Activated CD4-positive, alpha-beta memory T cell treated with anti-CD3 and anti-CD28 coated beads, Interleukin-2, amount 10 ng/mL, durations not matched to agents 7 days and 5 days (primary cell): Measurements from ENCODE around the gene NTN5. TPM values are rescaled to one million over a fixed set of nuclear protein-coding genes. Genes with fewer than 3 reads are reported as not detected.
"Not testable (repeated sequence)": the region's sequence is repeated elsewhere in the genome, so short reads cannot be mapped to it uniquely, and the experiment has no call there.

Source experiments
- CTCF ChIA-PET: fragments of 350-600 bp; sonication (Branson Sonifier 250); formaldehyde crosslinking; loops from one replicate; lab custom pipeline; 2021; ENCODE audit warnings: antibody characterized with exemption, inconsistent platforms; lab: Charles Lee
- POLR2A ChIA-PET: fragments of 350-600 bp; sonication (Branson Sonifier 250); formaldehyde crosslinking; loops from one replicate; lab custom pipeline; 2021; ENCODE audit warnings: antibody characterized with exemption; lab: Charles Lee
- DNase-seq: peaks from one replicate; pipeline ENCODE4 v3.0.0-alpha.2; 2020
- H3K27ac Mint-ChIP-seq: one replicate; pipeline ENCODE4 v1.8.0; 2021; ENCODE audit warnings: mild to moderate bottlenecking, mixed read lengths
- H3K27me3 Mint-ChIP-seq: one replicate; pipeline ENCODE4 v1.8.0; 2021; ENCODE audit warnings: mixed read lengths
- H3K36me3 Mint-ChIP-seq: one replicate; pipeline ENCODE4 v1.8.0; 2021; ENCODE audit warnings: low read depth, mixed read lengths
- H3K4me1 Mint-ChIP-seq: one replicate; pipeline ENCODE4 v1.8.0; 2021; ENCODE audit warnings: mixed read lengths
- H3K4me3 Mint-ChIP-seq: one replicate; pipeline ENCODE4 v1.8.0; 2021; ENCODE audit warnings: mild to moderate bottlenecking, mixed read lengths
- H3K9me3 Mint-ChIP-seq: one replicate; pipeline ENCODE4 v1.8.0; 2021; ENCODE audit warnings: mixed read lengths
- total RNA-seq, 2 experiments: library from RNA; stranded (reverse); gene quantifications; one replicate each; pipeline ENCODE4 v1.2.3, GENCODE V29; 2021

The NTN5 gene
- total RNA-seq, 2 experiments from 2014 or later: 0.68 to 1.1 TPM

- Mint-ChIP-seq H3K4me1 (no peaks in the 10 kb centered on the region), H3K4me3 (no peak overlapping the region), H3K27ac (no peak overlapping the region), H3K36me3 (no peaks in the 10 kb centered on the region), H3K27me3 (no peaks in the 10 kb centered on the region), H3K9me3 (no peaks in the 10 kb centered on the region)
- no peak for DNase-seq
- CTCF ChIA-PET: interaction anchor here (0.5 kb wide), 1 partner anchor 8 kb away, joined by 3 read pairs; no protein-coding TSS in a partner anchor
- POLR2A ChIA-PET: no interaction called here
These were observed 16.6 kb upstream of the NTN5 start for GRCh38 chr19:48689449-48689848.

DNA sequence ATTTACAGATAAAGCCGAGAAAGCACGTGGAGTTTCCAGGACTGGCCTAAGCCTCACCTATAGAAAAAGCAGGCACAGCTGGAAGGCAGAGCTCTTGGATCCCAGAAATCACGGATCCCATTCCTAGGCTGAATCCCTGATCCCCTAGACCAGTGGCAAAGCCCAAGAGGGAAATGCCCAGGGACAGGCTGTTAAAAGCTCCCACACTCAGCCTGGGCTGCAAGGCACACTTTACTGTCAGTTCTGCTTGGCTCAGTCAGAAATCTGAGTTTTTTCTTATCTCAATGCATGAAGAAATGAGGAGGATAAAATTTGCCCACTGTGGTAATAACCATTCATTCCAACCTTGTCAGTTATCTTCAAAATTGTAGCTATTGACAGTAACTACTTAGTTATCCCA lies 15.0 kb upstream of the NTN5 start:
- Mint-ChIP-seq H3K4me1 (no peaks in the 10 kb centered on the region), H3K27ac (no peak overlapping the region), H3K9me3 (no peaks in the 10 kb centered on the region), H3K27me3 (no peaks in the 10 kb centered on the region), H3K4me3 (no peak overlapping the region), H3K36me3 (no peaks in the 10 kb centered on the region)
- ChIA-PET POLR2A (interaction anchor here (1.0 kb wide), 1 partner anchor 9 kb away, joined by 3 read pairs; no protein-coding TSS in a partner anchor), CTCF (no interaction called here)
- DNase-seq: no peak

DNA sequence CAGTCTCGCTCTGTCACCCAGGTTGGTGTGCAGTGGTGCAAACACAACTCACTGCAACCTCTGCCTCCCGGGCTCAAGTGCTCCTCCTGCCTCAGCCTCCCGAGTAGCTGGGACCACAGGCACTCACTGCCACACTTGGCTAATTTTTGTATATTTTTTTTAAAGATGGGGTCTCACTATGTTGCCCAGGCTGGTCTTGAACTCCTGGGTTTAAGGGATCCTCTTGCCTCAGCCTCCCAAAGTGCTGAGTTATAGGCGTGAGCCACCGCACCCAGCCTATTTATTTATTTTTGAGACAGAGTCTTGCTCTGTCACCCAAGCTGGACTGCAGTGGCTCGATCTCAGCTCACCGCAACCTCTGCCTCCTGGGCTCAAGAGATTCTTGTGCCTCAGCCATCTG lies 13.8 kb upstream of the NTN5 start:
- H3K27me3 Mint-ChIP-seq, DNase-seq, H3K4me1 Mint-ChIP-seq, H3K36me3 Mint-ChIP-seq, H3K4me3 Mint-ChIP-seq, H3K27ac Mint-ChIP-seq, POLR2A ChIA-PET, H3K9me3 Mint-ChIP-seq: not testable (repeated sequence)
- CTCF ChIA-PET: interaction anchor here (0.7 to 1.2 kb wide), 2 partner anchors 101 to 215 kb away, joined by 3 read pairs; no protein-coding TSS in a partner anchor

GRCh38 chr19:48686088-48686487 lies 13.3 kb upstream of the NTN5 start:
- Mint-ChIP-seq H3K27me3 (no peaks in the 10 kb centered on the region), H3K9me3 (no peaks in the 10 kb centered on the region), H3K4me3 (no peak overlapping the region), H3K27ac (no peak overlapping the region), H3K36me3 (no peaks in the 10 kb centered on the region), H3K4me1 (no peaks in the 10 kb centered on the region)
- no peak for DNase-seq
- POLR2A ChIA-PET: no interaction called here
- CTCF ChIA-PET: interaction anchor here (0.7 to 1.2 kb wide), 2 partner anchors 102 to 215 kb away, joined by 3 read pairs; no protein-coding TSS in a partner anchor

GRCh38 chr19:48685583-48685982 lies 12.8 kb upstream of the NTN5 start:
- Mint-ChIP-seq H3K9me3 (no peaks in the 10 kb centered on the region), H3K4me3 (no peak overlapping the region), H3K36me3 (no peaks in the 10 kb centered on the region), H3K27me3 (no peaks in the 10 kb centered on the region), H3K27ac (no peak overlapping the region), H3K4me1 (no peaks in the 10 kb centered on the region)
- ChIA-PET CTCF (no interaction called here), POLR2A (no interaction called here)
- DNase-seq: no peak

- H3K4me3 Mint-ChIP-seq: no peak overlapping the region
- no peaks in the 10 kb centered on the region for H3K27me3 Mint-ChIP-seq
- DNase-seq: no peak
- no peaks in the 10 kb centered on the region for H3K9me3 Mint-ChIP-seq
- H3K36me3 Mint-ChIP-seq: no peaks in the 10 kb centered on the region
- CTCF ChIA-PET: interaction anchor here (0.6 kb wide), 1 partner anchor 105 kb away, joined by 3 read pairs; no protein-coding TSS in a partner anchor
- H3K4me1 Mint-ChIP-seq: no peaks in the 10 kb centered on the region
- no peak overlapping the region for H3K27ac Mint-ChIP-seq
- POLR2A ChIA-PET: interaction anchor here (0.7 kb wide), 1 partner anchor 45 kb away, joined by 3 read pairs; no protein-coding TSS in a partner anchor
These were observed 10.5 kb upstream of the NTN5 start for GRCh38 chr19:48683349-48683748.

DNA sequence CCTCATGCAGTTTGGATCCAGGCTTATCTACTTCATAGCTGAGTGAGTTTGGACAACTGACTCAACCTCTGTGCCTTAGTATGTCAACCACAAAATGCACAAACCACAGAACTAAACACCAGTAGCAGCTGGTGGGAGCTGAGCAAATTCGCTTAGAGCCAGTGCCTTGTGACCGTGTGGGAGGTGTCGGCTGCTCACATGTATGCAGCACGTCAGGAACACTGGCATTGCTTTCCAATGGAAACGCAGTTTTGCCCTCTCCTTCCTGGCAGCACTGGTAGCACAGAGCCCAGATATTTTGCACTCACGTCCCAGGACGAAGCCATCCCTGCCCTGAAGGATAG lies 8.3 kb upstream of the NTN5 start:
- POLR2A ChIA-PET: interaction anchor here (1.2 kb wide), 1 partner anchor 15 kb away, joined by 3 read pairs; the partner anchor contains the start of gene FUT2
- no peaks in the 10 kb centered on the region for H3K27me3 Mint-ChIP-seq
- no peak for DNase-seq
- CTCF ChIA-PET: interaction anchor here (0.6 kb wide), 1 partner anchor 98 kb away, joined by 4 read pairs; no protein-coding TSS in a partner anchor
- H3K4me3 Mint-ChIP-seq: no peak overlapping the region
- H3K27ac Mint-ChIP-seq: no peak overlapping the region
- H3K9me3 Mint-ChIP-seq: no peaks in the 10 kb centered on the region
- H3K4me1 Mint-ChIP-seq: no peaks in the 10 kb centered on the region
- no peaks in the 10 kb centered on the region for H3K36me3 Mint-ChIP-seq

DNA sequence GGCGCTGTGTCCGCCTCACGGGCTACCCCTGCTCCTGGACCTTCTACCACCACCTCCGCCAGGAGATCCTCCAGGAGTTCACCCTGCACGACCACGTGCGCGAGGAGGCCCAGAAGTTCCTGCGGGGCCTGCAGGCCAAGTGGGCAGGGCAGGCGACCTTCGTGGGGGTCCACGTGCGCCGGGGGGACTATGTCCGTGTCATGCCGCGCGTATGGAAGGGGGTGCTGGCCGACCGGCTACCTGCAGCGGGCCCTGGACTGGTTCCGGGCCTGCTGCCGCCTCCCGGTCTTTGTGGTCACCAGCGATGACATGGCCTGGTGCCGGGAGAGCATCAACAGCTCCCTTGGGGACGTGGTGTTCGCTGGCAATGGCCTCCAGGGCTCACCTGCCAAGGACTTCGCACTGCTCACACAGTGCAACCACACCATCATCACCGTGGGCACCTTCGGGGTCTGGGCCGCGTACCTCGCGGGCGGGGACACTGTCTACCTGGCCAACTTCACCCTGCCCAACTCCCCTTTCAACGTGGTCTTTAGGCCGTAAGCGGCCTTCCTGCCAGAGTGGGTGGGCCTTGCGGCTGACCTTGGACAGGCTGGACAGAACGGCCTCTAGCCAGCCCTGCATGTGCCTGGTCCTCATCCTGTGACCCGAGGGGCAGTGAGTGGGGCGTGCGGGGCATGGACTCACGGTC lies 7.8 kb upstream of the NTN5 start:
- Mint-ChIP-seq H3K4me1 (no peaks in the 10 kb centered on the region), H3K9me3 (no peaks in the 10 kb centered on the region), H3K27me3 (no peaks in the 10 kb centered on the region), H3K27ac (no peak overlapping the region), H3K36me3 (no peaks in the 10 kb centered on the region), H3K4me3 (no peak overlapping the region)
- POLR2A ChIA-PET: interaction anchor here (1.2 kb wide), 1 partner anchor 16 kb away, joined by 3 read pairs; the partner anchor contains the start of gene FUT2
- no peak for DNase-seq
- CTCF ChIA-PET: no interaction called here

GRCh38 chr19:48680006-48680405 lies 7.2 kb upstream of the NTN5 start:
- CTCF ChIA-PET, H3K4me1 Mint-ChIP-seq: not testable (repeated sequence)

DNA sequence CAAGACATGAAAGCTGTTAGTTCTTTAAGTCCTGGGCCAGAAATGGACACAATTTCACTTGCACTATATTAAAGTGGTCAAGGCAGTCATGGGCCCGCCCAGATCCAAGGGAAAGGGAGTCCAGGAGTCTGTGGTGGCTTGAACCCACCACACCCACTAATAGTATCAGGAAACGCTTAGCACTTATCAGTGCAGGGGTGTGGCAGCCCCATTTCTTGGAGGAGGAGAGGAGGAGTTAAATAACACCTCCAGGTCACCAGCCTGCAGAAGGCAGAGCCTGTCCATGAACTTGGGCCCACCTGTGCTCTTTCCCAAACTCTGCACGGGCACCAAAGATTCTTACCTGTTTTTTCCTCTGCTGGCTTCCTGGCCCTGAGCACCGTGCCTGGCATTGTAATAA lies 5.4 kb upstream of the NTN5 start:
- ChIA-PET POLR2A (no interaction called here), CTCF (interaction anchor here (0.6 to 1.0 kb wide), 3 partner anchors 69 to 258 kb away, joined by 3 read pairs; no protein-coding TSS in a partner anchor)
- Mint-ChIP-seq H3K4me1 (peaks cover 5% of the 10 kb centered on the region), H3K36me3 (no peaks in the 10 kb centered on the region), H3K27ac (no peak overlapping the region), H3K4me3 (no peak overlapping the region), H3K27me3 (no peaks in the 10 kb centered on the region), H3K9me3 (no peaks in the 10 kb centered on the region)
- no peak for DNase-seq

More at GRCh38 chr19:48680006-48680405, 7.2 kb upstream of the NTN5 start:
- POLR2A ChIA-PET, H3K27ac Mint-ChIP-seq, DNase-seq, H3K36me3 Mint-ChIP-seq, H3K4me3 Mint-ChIP-seq, H3K9me3 Mint-ChIP-seq, H3K27me3 Mint-ChIP-seq: not testable (repeated sequence)

GRCh38 chr19:48676887-48677286 lies 4.1 kb upstream of the NTN5 start:
- no peak for DNase-seq
- Mint-ChIP-seq H3K4me1 (peaks cover 5% of the 10 kb centered on the region), H3K4me3 (no peak overlapping the region), H3K27me3 (no peaks in the 10 kb centered on the region), H3K27ac (no peak overlapping the region), H3K36me3 (no peaks in the 10 kb centered on the region), H3K9me3 (no peaks in the 10 kb centered on the region)
- ChIA-PET CTCF (interaction anchor here (1.7 kb wide), 1 partner anchor 31 kb away, joined by 4 read pairs; the partner anchor contains the start of gene CA11), POLR2A (no interaction called here)

- no peaks in the 10 kb centered on the region for H3K27me3 Mint-ChIP-seq
- H3K9me3 Mint-ChIP-seq: no peaks in the 10 kb centered on the region
- ChIA-PET POLR2A (no interaction called here), CTCF (interaction anchor here (1.7 kb wide), 1 partner anchor 31 kb away, joined by 4 read pairs; the partner anchor contains the start of gene CA11)
- no peak overlapping the region for H3K27ac Mint-ChIP-seq
- peaks cover 5% of the 10 kb centered on the region for H3K4me1 Mint-ChIP-seq
- H3K36me3 Mint-ChIP-seq: no peaks in the 10 kb centered on the region
- H3K4me3 Mint-ChIP-seq: no peak overlapping the region
- no peak for DNase-seq
These were observed 3.7 kb upstream of the NTN5 start for GRCh38 chr19:48676487-48676886.
